T-cell (primary cell): Measurements from ENCODE around the gene SSTR1. TPM values are rescaled to one million over a fixed set of nuclear protein-coding genes. Genes with fewer than 3 reads are reported as not detected.

ENCODE experiments used
- ATAC-seq, 4 experiments: fragments of 200-7000 bp in 3 of 4; fragments of 150-1000 bp in 1 of 4; cut with Tn5 transposase; replicated peaks in 1 of 4; 1 replicate in 3 of 4; 2 replicates in 1 of 4; pipeline ENCODE4 v1.10.0; 2021; ENCODE audit warnings: moderate library complexity in 3 of 4, mild to moderate bottlenecking in 2 of 4, moderate number of reproducible peaks in 1 of 4
- CTCF ChIA-PET, 2 donors: fragments of 300-600 bp; sonication (Branson Sonifier 250); formaldehyde crosslinking; loops; one replicate each; lab custom pipeline; 2022; ENCODE audit warnings: antibody characterized with exemption in 2 of 2; lab: Charles Lee
- POLR2A ChIA-PET, 2 donors: fragments of 300-600 bp; sonication (Branson Sonifier 250); formaldehyde crosslinking; loops; one replicate each; lab custom pipeline; 2022; ENCODE audit warnings: antibody characterized with exemption in 2 of 2; lab: Charles Lee
- DNase-seq, 35 experiments: peaks; one replicate each; pipeline versions ENCODE4 v3.0.0 to v3.0.0-alpha.2; 2013 to 2023
- H3K27ac ChIP-seq: one replicate; pipeline ENCODE4 v1.5.1; 2013; ENCODE audit warnings: low read length
- H3K27me3 ChIP-seq, 2 experiments: replicated peaks in 1 of 2; 1 replicate in 1 of 2; 2 replicates in 1 of 2; pipeline versions ENCODE4 v1.6.1 to v1.7.0; 2013; ENCODE audit warnings: low read length in 1 of 2, mixed read lengths in 1 of 2; ENCODE audit not compliant: control insufficient read depth in 2 of 2, insufficient read depth in 2 of 2; ENCODE audit errors: extremely low read depth in 1 of 2
- H3K36me3 ChIP-seq, 2 donors: 1 replicate in 1 of 2; 2 replicates in 1 of 2; pipeline versions ENCODE4 v1.6.1 to v1.7.0; 2013; ENCODE audit warnings: low read length in 1 of 2; ENCODE audit not compliant: control insufficient read depth in 2 of 2, insufficient read depth in 1 of 2; ENCODE audit errors: extremely low read depth in 1 of 2
- H3K4me1 ChIP-seq, 2 experiments: 1 replicate in 1 of 2; 2 replicates in 1 of 2; pipeline versions ENCODE4 v1.6.1 to v1.7.0; 2013; ENCODE audit warnings: low read length in 2 of 2, mixed read lengths in 1 of 2; ENCODE audit not compliant: insufficient read depth in 2 of 2, control insufficient read depth in 1 of 2; ENCODE audit errors: extremely low read depth in 1 of 2
- H3K4me3 ChIP-seq, 2 donors: 1 replicate in 1 of 2; 2 replicates in 1 of 2; pipeline versions ENCODE4 v1.5.1 to v1.7.0; 2013; ENCODE audit warnings: mild to moderate bottlenecking in 2 of 2, low read length in 1 of 2, moderate library complexity in 1 of 2; ENCODE audit not compliant: control insufficient read depth in 1 of 2; ENCODE audit errors: extremely low read depth in 1 of 2
- H3K9me3 ChIP-seq: 2 replicates; pipeline ENCODE4 v1.7.0; 2013
- H3K27ac Mint-ChIP-seq, 2 donors: one replicate each; pipeline ENCODE4 v1.8.0; 2020 to 2021; ENCODE audit warnings: mild to moderate bottlenecking in 2 of 2, mixed read lengths in 2 of 2
- H3K27me3 Mint-ChIP-seq, 2 donors: one replicate each; pipeline ENCODE4 v1.8.0; 2021 to 2022; ENCODE audit warnings: mixed read lengths in 2 of 2
- H3K36me3 Mint-ChIP-seq: one replicate; pipeline ENCODE4 v1.8.0; 2021; ENCODE audit warnings: mixed read lengths
- H3K4me1 Mint-ChIP-seq, 3 donors: one replicate each; pipeline ENCODE4 v1.8.0; 2020 to 2022; ENCODE audit warnings: mixed read lengths in 3 of 3, mild to moderate bottlenecking in 1 of 3
- H3K4me3 Mint-ChIP-seq, 3 donors: one replicate each; pipeline ENCODE4 v1.8.0; 2020 to 2022; ENCODE audit warnings: mild to moderate bottlenecking in 3 of 3, mixed read lengths in 3 of 3, moderate library complexity in 3 of 3
- H3K9me3 Mint-ChIP-seq, 3 donors: one replicate each; pipeline ENCODE4 v1.8.0; 2020 to 2022; ENCODE audit warnings: mixed read lengths in 3 of 3
- WGBS: methylation state at CpG from one replicate; pipeline ENCODE4 v1.1.5; 2013; ENCODE audit warnings: missing lambda C conversion rate; ENCODE audit not compliant: insufficient coverage; 5-methylcytosine and 5-hydroxymethylcytosine counted together
- total RNA-seq, 35 experiments: library from RNA in 6 of 35; stranded (reverse) in 6 of 35; fragments of 120-200 nt in 1 of 35; gene quantifications; one replicate each; pipeline versions ENCODE4 v1.2.1 to v1.2.4 and lab custom pipeline; 2013 to 2026

SSTR1 gene
- total RNA-seq, 5 donors from 2014 or later (not counting 1 experiment from before 2014, with no cell fraction given), result not detected

DNA sequence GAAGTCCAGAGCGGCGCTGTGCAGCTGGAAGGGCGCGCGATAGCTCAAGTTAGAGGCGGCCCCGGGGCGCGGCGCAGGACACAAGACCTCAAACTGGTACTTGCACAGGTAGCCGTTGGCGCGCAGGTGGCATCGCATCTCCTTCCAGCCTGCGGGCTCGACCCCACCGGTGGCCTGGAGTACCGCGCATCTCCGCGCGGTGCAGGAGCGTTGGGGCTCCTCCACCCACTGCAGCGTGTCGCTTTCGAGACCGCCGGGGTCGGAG lies 47.6 kb downstream of the SSTR1 start:
- H3K4me1 ChIP-seq, result peaks cover 0 to 15% of the 10 kb centered on the region in 2 experiments
- Mint-ChIP-seq H3K4me1 (peaks cover 6 to 13% (median 12%) of the 10 kb centered on the region in 3 donors), H3K36me3 (no peaks in the 10 kb centered on the region), H3K9me3 (no peaks in the 10 kb centered on the region), H3K4me3 (peak overlapping the region; percentile 24 to 72 (median 28)), H3K27ac (no peak overlapping the region), H3K27me3 (peaks cover 30 to 36% of the 10 kb centered on the region in 2 donors)
- WGBS, result 4% methylated on average over 29 of the region's 29 CpGs
- POLR2A ChIA-PET, result no interaction called here
- peaks cover 0 to 24% of the 10 kb centered on the region in 2 experiments for H3K27me3 ChIP-seq
- no peak overlapping the region for H3K27ac ChIP-seq
- no peaks in the 10 kb centered on the region for H3K9me3 ChIP-seq
- DNase-seq, result peak in 2 of 35 experiments; percentile 2 to 3
- ATAC-seq, result peak; percentile 39 to 66 (median 44)
- peak overlapping the region; percentile 41 to 47 for H3K4me3 ChIP-seq
- CTCF ChIA-PET, result no interaction called here
- no peaks in the 10 kb centered on the region for H3K36me3 ChIP-seq

DNA sequence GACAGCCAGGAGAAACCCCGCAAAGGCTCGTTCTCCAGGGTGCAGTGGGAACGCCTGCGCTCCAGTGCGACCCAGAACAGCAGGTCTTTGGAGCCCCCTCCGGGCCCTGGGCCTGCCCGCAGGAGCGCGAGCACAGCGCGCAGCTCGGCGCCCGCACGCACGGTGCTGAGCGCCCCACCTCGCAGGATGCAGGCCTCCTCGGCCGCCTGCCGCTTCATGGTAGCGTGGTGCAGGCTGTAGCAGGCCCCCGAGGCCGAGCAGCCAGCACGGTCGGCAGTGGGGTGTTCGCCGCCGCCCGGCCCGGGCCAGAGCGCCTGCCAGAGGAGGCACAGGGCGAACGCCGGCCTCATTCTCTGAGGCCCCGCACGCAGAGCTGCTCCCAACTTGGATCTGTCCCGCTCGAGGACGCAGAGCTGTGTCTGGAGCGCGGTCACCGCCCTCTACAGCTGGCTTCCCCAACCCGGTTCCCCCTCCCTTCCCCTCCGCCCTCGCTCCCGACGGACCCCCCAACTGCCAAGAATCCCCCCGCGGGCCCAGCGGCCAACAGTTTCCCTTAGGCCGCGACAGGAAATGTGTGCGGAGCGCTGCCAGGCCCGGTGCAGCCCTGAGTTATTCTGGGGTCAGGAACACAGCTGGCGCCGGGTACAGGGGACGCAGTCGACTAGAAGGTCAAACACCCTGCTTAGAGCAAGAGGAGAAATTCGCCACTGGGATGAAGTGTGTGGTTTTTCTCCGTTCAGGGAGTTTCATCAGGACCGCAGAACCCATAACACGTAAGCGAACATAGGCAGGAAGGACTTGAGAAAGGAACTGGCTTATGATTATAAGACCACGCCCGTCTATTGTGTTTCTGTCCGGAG lies 48.2 kb downstream of the SSTR1 start, which contains the start of gene CLEC14A:
CLEC14A (minus strand) TSS at position 421 of the 860 bp plus-strand sequence; CDS start at position 350, 71 bp downstream.
- DNase-seq (peak in 5 of 35 experiments; percentile 1 to 12 (median 8)), ATAC-seq (peak; percentile 56 to 73 (median 68))
- Mint-ChIP-seq H3K4me1 (peaks cover 6 to 13% (median 12%) of the 10 kb centered on the region in 3 donors), H3K27me3 (peaks cover 30 to 39% of the 10 kb centered on the region in 2 donors), H3K27ac (no peak within 1 kb of the TSS), H3K36me3 (no peaks in the 10 kb centered on the region), H3K4me3 (peak within 1 kb of the TSS; percentile 64 to 72 (median 70)), H3K9me3 (no peaks in the 10 kb centered on the region)
- 5% methylated on average over 63 of the region's 68 CpGs for WGBS
- H3K36me3 ChIP-seq, result no peaks in the 10 kb centered on the region
- H3K27ac ChIP-seq, result no peak within 1 kb of the TSS
- peak within 1 kb of the TSS; percentile 41 to 47 for H3K4me3 ChIP-seq
- CTCF ChIA-PET, result no interaction called here
- peaks cover 0 to 24% of the 10 kb centered on the region in 2 experiments for H3K27me3 ChIP-seq
- POLR2A ChIA-PET, result no interaction called here
- H3K9me3 ChIP-seq, result no peaks in the 10 kb centered on the region
- H3K4me1 ChIP-seq, result peaks cover 0 to 15% of the 10 kb centered on the region in 2 experiments

DNA sequence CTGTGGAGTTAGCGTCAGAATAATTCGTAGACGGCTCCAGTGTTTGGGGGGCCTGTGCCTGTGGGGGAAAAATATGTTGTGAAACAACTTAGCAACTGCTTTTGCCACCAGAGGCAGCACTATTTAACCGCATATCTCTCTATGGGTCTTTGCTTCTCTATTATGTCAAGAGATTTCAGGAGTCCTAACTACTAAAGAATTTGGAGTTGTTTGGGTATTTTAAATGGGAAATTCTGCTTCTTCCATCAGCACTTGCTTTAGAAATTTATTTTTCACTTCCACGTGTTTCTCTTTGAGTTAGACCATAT lies 48.8 kb downstream of the SSTR1 start:
- peak overlapping the region; percentile 64 to 72 (median 70) for H3K4me3 Mint-ChIP-seq
- H3K9me3 Mint-ChIP-seq, result peaks cover 2 to 5% (median 3%) of the 10 kb centered on the region in 3 donors
- no peaks in the 10 kb centered on the region for H3K36me3 Mint-ChIP-seq
- Histone ChIP-seq H3K4me3 (peak overlapping the region in 1 of 2 donors; percentile 47), H3K27ac (no peak overlapping the region), H3K36me3 (no peaks in the 10 kb centered on the region), H3K27me3 (peaks cover 0 to 24% of the 10 kb centered on the region in 2 experiments), H3K4me1 (peaks cover 0 to 15% of the 10 kb centered on the region in 2 experiments), H3K9me3 (no peaks in the 10 kb centered on the region)
- DNase-seq (no peak), ATAC-seq (no peak)
- POLR2A ChIA-PET, result no interaction called here
- H3K27me3 Mint-ChIP-seq, result peaks cover 30 to 44% of the 10 kb centered on the region in 2 donors
- H3K27ac Mint-ChIP-seq, result no peak overlapping the region
- H3K4me1 Mint-ChIP-seq, result peaks cover 6 to 13% (median 12%) of the 10 kb centered on the region in 3 donors
- WGBS, result 10% methylated on average over 3 of the region's 5 CpGs
- CTCF ChIA-PET, result no interaction called here

DNA sequence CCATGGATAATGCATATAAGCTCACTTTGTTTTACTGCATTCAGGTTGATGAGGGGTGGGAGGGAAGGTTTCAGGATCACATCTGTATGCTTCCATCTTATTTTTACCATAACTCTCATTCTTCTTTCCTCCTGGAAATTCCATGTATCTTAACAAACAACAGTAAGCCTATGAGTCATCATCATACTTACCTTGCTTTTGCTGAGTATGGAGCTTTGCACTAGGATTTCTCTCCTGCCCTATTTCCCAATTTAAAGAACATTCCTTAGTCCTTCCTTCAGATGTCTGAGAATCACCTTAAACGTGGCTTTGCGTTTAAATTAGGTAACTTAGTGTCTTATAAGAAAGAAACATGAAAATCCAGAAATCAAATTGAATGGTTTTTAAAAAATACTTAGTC lies 49.8 kb downstream of the SSTR1 start:
- ATAC-seq, result no peak
- Histone ChIP-seq H3K27ac (no peak overlapping the region), H3K4me1 (peaks cover 0 to 15% of the 10 kb centered on the region in 2 experiments), H3K4me3 (no peak overlapping the region), H3K36me3 (no peaks in the 10 kb centered on the region), H3K9me3 (no peaks in the 10 kb centered on the region), H3K27me3 (peaks cover 0 to 24% of the 10 kb centered on the region in 2 experiments)
- WGBS, result no CpG with 5 or more reads among the region's 2 CpGs
- Mint-ChIP-seq H3K36me3 (no peaks in the 10 kb centered on the region), H3K4me1 (peaks cover 6 to 13% (median 12%) of the 10 kb centered on the region in 3 donors), H3K27ac (no peak overlapping the region), H3K27me3 (peaks cover 30 to 49% of the 10 kb centered on the region in 2 donors), H3K4me3 (no peak overlapping the region), H3K9me3 (peaks cover 8 to 12% (median 11%) of the 10 kb centered on the region in 3 donors)
- DNase-seq, result no peak
- POLR2A ChIA-PET, result no interaction called here
- CTCF ChIA-PET, result no interaction called here

DNA sequence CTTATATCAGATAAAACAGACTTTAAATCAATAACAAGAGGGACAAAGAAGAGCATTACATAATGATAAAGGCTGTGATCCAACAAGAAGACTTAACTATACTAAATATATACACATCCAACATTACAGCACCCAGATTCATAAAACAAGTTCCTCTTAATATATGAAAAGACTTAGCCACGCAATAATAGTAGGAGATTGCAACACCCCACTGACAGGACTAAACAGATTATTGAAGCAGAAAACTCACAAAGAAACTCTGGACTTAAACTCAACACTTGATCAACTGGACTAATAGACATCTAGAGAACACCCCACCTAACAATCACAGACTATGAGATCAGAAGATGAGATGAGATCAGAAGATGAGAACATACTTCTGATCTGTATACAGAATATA lies 53.9 kb downstream of the SSTR1 start:
- ChIA-PET POLR2A (interaction anchor here in 1 of 2 donors (0.8 kb wide), 1 partner anchor 27 kb away, joined by 3 read pairs; no protein-coding TSS in a partner anchor), CTCF (no interaction called here)
- Mint-ChIP-seq H3K9me3 (peaks cover 16 to 20% (median 16%) of the 10 kb centered on the region in 3 donors), H3K4me3 (no peak overlapping the region), H3K27ac (no peak overlapping the region), H3K4me1 (peaks cover 0 to 1% (median under 1%) of the 10 kb centered on the region in 3 donors), H3K27me3 (peaks cover 13 to 34% of the 10 kb centered on the region in 2 donors), H3K36me3 (no peaks in the 10 kb centered on the region)
- no peak for DNase-seq
- H3K27me3 ChIP-seq, result peaks cover 0 to 4% of the 10 kb centered on the region in 2 experiments
- H3K27ac ChIP-seq, result no peak overlapping the region
- H3K4me3 ChIP-seq, result no peak overlapping the region
- no peaks in the 10 kb centered on the region for H3K36me3 ChIP-seq
- 83% methylated on average over 1 of the region's 1 CpG for WGBS
- no peaks in the 10 kb centered on the region for H3K4me1 ChIP-seq
- H3K9me3 ChIP-seq, result no peaks in the 10 kb centered on the region
- ATAC-seq, result no peak
